ENCODE results near the gene RSPH6A.
"Not testable (repeated sequence)": the region's sequence is repeated elsewhere in the genome, so short reads cannot be mapped to it uniquely, and the experiment has no call there.

RSPH6A gene

DNA sequence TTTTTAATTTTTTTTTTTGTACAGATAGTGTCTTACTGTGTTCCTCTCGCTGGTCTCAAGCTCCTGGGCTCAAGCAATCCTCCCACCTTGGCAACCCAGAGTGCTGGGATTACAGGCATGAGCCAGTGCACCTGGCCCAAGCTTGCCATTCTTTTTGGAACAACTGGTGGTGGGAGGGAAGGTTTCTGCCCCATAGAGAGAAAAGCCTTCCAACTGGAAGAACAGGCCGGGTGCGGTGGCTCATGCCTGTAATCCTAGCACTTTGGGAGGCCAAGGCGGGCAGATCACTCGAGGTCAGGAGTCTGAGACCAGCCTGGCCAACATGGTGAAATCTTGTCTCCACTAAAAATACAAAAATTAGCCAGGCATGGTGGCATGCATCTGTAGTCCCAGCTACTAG is 15.6 kb downstream of the RSPH6A start:
- H3K4me1 Mint-ChIP-seq (ENCODE audit: low read depth); H3K27ac Mint-ChIP-seq; H3K36me3 Mint-ChIP-seq (ENCODE audit: low read depth); H3K4me3 Mint-ChIP-seq; H3K9me3 Mint-ChIP-seq: not testable (repeated sequence)
- peaks cover 23% of the 10 kb centered on the region for H3K27me3 Mint-ChIP-seq

DNA sequence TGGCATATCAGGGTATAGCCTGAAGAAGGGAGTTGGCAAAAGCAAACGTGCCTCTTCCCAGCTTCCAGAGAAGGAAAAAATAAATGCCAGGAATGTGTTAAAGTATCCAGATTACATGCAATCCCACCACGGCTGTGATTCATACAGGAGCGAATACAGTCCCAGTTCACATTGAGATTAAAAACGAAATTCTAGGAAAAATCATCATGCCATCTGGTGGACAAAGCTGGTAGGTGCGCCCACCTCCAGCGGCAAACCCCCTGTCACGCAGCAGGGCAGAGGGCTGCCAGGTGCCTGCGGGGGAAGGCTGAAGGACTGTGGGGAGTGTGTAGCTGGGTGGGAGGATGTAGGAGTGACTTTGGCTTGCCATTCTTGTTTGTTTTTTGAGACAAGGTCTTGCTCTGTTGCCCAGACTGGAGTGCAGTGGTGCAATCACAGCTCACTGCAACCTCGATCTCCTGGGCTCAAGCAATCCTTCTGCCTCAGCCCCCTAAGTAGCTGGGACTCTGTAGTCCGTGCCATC is 16.1 kb downstream of the RSPH6A start:
- H3K9me3 Mint-ChIP-seq: no peaks in the 10 kb centered on the region
- peaks cover 24% of the 10 kb centered on the region for H3K27me3 Mint-ChIP-seq
- no peak overlapping the region for H3K4me3 Mint-ChIP-seq
- no peak overlapping the region for H3K27ac Mint-ChIP-seq
- H3K4me1 Mint-ChIP-seq (ENCODE audit: low read depth): peaks cover 5% of the 10 kb centered on the region
- H3K36me3 Mint-ChIP-seq (ENCODE audit: low read depth): no peaks in the 10 kb centered on the region

DNA sequence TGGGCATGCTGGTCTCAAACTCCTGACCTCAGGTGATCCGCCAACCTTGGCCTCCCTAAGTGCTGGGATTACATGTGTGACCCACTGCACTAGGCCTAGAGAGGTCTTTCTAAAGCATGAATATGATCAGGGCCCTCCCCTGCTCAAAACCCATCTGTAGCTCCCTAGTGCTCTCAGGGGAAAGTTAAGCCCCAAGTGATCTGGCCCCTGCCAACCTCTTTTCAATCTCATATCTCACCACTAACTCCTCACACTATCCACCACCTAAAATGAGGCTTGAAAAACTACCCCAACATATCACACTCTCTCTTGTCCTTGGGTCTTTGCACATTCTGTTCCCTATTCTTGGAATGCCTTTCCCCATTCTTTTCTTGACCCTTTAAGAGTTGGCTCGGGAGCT is 20.5 kb downstream of the RSPH6A start:
- peaks cover 2% of the 10 kb centered on the region for H3K36me3 Mint-ChIP-seq (ENCODE audit: low read depth)

DNA sequence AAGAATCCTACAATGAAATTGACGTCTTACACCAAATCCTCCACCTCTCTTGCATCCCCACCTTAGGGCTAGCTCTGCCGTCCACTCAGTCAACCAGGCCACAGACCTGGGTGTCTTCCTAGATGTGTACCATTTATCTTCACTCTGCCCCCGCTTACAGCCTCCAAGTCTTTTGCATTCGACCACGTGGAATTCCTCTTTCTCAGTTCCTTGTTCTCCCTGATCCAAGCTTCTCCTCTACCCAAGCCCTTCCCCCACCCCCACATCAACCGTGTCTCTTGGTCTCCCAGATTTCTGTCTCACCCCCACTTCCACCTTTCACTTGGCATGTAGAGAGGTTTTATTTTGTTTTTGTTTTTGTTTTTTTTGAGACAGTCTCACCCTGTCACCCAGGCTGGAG is 21.2 kb downstream of the RSPH6A start:
- H3K36me3 Mint-ChIP-seq (ENCODE audit: low read depth): peaks cover 10% of the 10 kb centered on the region

More for the DNA sequence above, 20.5 kb downstream of the RSPH6A start:
- H3K27me3 Mint-ChIP-seq: peaks cover 28% of the 10 kb centered on the region
- no peak overlapping the region for H3K27ac Mint-ChIP-seq
- no peaks in the 10 kb centered on the region for H3K9me3 Mint-ChIP-seq
- H3K4me3 Mint-ChIP-seq: no peak overlapping the region
- peaks cover 38% of the 10 kb centered on the region for H3K4me1 Mint-ChIP-seq (ENCODE audit: low read depth)

DNA sequence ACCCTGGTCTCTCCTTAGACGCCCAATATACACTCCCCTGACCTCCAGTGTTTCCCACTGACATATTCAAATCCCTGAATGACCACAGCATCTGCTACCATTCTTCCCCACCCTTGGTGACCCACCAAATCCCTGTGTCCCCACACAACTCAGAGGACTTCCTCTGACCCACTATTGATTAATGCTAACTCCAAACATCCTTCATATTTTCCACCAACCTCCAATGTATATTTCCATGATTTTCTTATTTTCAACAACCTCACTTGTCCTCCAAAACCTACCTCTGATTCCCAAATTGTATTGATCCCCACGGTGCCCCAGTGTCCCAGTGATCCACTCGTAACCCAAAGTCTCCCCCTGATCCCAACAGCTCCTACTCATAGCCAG is 21.9 kb downstream of the RSPH6A start:
- no peaks in the 10 kb centered on the region for H3K9me3 Mint-ChIP-seq
- peaks cover 24% of the 10 kb centered on the region for H3K27me3 Mint-ChIP-seq
- H3K4me3 Mint-ChIP-seq: peak overlapping the region; percentile 76
- peaks cover 17% of the 10 kb centered on the region for H3K36me3 Mint-ChIP-seq (ENCODE audit: low read depth)
- H3K27ac Mint-ChIP-seq: peak overlapping the region; percentile 81
- peaks cover 33% of the 10 kb centered on the region for H3K4me1 Mint-ChIP-seq (ENCODE audit: low read depth)

More for the DNA sequence above, 21.2 kb downstream of the RSPH6A start:
- Mint-ChIP-seq H3K27ac (no peak overlapping the region), H3K9me3 (no peaks in the 10 kb centered on the region), H3K4me3 (peak overlapping the region; percentile 47), H3K27me3 (peaks cover 27% of the 10 kb centered on the region), H3K4me1 (ENCODE audit: low read depth) (peaks cover 34% of the 10 kb centered on the region)

DNA sequence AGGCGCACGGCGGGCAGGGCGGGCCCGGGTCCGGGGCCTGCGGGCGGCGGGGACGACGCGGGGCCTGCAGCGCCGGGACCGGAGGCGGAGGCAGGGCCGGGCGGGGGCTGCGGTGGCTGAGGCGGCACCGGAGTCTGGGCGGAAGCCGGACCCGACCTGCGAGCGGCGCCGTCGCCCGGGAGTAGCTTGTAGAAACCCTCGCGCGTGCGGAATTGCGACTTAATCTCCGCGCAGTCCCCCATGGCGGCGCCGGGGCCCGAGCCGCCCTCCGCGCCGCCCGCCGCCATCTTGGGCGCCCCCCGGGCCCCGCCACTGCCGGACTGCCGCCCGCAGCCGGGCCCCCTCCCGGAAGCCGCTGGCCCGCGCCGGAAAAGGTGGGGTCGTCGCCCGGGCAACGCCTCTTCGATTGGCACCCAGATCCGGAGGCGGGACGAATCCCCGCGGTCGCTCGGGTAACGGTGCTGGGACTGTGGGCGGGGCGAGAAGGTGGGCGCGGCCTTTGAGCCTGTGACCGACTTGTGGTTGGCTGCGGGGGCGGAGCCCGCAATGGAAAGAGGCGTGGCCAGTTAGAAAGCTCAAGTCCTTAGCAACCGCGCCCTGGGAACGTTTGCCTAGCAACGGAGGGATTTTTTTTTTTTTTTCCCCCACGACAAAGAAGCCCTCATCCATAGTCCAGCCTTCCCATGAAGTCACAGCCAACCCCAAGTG is 22.5 kb downstream of the RSPH6A start, which contains the start of gene DMWD:
DMWD (minus strand) TSS at position 376 of the 708 bp plus-strand sequence; CDS start at position 287, 89 bp downstream.
- Mint-ChIP-seq H3K27me3 (peaks cover 20% of the 10 kb centered on the region), H3K27ac (peak within 1 kb of the TSS; percentile 81), H3K36me3 (ENCODE audit: low read depth) (peaks cover 22% of the 10 kb centered on the region), H3K4me1 (ENCODE audit: low read depth) (peaks cover 33% of the 10 kb centered on the region), H3K9me3 (no peaks in the 10 kb centered on the region), H3K4me3 (peak within 1 kb of the TSS; percentile 92)

DNA sequence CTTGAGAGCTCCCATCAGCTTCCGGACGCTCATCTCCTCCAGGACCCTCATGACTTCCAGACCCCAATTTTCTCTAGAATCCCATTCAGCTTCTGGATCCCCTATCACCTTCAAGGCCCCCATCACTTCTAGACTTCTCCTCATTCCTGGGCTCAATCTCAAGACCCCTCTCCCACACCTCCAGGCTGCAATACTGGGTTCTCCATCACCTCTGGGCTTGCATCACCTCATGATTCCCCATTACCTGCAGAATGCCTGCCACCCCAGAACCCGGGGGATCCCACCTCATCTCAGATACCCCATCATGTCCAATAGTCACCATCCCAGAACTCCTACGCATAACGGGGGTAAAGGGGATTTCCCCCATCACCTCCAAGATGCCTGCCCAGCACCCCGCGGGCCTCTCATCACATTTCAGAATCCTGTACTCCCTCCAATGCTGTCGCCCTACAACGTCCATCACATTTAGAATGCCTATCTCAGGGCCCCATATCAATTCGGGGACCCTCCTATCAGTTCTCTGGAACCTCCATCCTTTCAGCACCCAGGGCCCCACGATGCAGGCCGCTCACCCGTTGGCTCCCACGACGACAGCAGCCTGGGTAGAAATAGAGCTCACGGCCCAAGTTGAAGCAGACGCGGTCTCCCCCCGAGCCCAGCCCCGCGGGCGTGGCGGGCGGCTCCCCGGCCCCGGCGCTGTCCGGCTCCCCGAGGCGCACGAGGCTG is 23.2 kb downstream of the RSPH6A start:
- Mint-ChIP-seq H3K27me3 (peaks cover 19% of the 10 kb centered on the region), H3K4me3 (peak overlapping the region; percentile 92), H3K27ac (peak overlapping the region; percentile 60), H3K36me3 (ENCODE audit: low read depth) (peaks cover 29% of the 10 kb centered on the region), H3K4me1 (ENCODE audit: low read depth) (peaks cover 33% of the 10 kb centered on the region), H3K9me3 (no peaks in the 10 kb centered on the region)

DNA sequence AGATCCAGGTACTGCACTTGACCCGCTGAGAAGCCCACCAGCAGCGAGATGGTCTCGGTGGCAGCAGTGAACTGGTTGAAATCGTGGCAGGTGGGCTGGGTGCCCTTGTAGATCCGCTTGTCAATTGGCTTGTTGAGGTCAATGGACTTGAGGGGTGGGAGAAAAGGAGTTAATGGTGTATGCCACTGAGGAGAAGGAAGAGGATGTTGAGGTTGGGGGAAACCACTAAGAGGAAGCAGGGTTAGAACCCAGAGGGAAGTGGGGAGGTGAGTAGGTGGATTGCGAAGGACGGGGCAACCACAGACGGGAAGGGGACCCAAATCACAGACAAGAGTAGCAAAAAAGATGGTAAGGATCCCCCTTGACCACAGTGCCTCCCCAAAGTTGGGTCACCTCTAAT is 24.2 kb downstream of the RSPH6A start:
- Mint-ChIP-seq H3K27ac (peak overlapping the region; percentile 59), H3K4me1 (ENCODE audit: low read depth) (peaks cover 33% of the 10 kb centered on the region), H3K27me3 (peaks cover 19% of the 10 kb centered on the region), H3K4me3 (peak overlapping the region; percentile 92), H3K9me3 (no peaks in the 10 kb centered on the region), H3K36me3 (ENCODE audit: low read depth) (peaks cover 38% of the 10 kb centered on the region)

DNA sequence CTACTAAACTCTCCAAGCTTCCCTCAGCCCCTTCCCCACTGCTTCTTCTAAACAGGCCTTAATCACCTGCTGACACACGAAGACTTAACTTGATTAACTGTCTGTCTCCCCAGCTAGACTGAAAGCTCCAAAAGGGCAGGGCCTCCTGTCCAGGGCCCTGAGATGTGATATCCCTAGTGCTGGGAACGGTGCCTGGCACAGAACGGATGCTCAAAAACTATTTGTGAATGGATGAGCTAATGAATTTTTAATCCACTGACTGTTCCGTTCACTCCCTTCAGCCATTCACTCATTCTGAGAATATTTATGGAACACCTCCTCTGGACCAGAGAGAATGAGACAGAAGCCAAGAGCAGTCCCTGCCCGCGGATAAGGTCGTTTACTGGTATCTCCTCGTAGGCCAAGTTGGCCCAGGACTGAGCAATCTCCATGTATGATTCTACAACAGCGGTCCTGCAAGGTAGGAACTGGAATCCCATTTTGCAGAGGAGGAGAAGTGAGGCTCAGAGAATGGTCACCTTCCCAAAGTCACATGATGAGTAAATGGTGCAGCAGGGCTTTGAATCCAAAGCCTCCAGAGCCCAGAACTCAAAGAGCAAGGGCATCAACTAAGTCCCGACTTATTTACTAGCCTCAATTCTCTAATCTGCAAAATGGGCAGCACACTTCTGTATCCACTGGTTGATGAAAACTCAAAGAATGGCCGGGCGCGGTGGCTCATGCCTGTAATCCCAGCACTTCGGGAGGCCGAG is 25.9 kb downstream of the RSPH6A start:
- H3K36me3 Mint-ChIP-seq (ENCODE audit: low read depth): peaks cover 42% of the 10 kb centered on the region

DNA sequence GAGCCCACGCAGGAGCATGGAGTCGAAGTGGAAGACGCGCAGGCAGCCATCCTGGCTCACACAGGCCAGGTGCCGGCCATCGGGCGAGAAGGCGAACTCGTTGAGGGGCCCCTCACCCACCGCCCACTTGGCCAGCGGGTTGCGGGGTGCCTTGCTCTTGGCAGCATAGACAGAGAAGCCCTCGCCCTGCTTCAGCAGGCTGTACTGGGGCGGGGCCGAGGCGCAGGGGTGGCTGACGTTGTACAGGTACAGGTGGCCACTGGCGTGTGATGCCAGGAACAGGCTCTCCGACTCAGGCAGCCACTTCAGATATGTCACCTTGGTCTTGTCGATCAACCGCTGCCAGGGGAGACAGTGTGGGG is 28.6 kb downstream of the RSPH6A start:
- Mint-ChIP-seq H3K36me3 (ENCODE audit: low read depth) (peaks cover 42% of the 10 kb centered on the region), H3K27me3 (peaks cover 5% of the 10 kb centered on the region), H3K27ac (no peak overlapping the region), H3K4me3 (no peak overlapping the region), H3K4me1 (ENCODE audit: low read depth) (peaks cover 13% of the 10 kb centered on the region), H3K9me3 (no peaks in the 10 kb centered on the region)

More for the DNA sequence above, 25.9 kb downstream of the RSPH6A start:
- H3K4me3 Mint-ChIP-seq: no peak overlapping the region
- peaks cover 9% of the 10 kb centered on the region for H3K27me3 Mint-ChIP-seq
- peaks cover 33% of the 10 kb centered on the region for H3K4me1 Mint-ChIP-seq (ENCODE audit: low read depth)
- H3K27ac Mint-ChIP-seq: no peak overlapping the region
- H3K9me3 Mint-ChIP-seq: no peaks in the 10 kb centered on the region

DNA sequence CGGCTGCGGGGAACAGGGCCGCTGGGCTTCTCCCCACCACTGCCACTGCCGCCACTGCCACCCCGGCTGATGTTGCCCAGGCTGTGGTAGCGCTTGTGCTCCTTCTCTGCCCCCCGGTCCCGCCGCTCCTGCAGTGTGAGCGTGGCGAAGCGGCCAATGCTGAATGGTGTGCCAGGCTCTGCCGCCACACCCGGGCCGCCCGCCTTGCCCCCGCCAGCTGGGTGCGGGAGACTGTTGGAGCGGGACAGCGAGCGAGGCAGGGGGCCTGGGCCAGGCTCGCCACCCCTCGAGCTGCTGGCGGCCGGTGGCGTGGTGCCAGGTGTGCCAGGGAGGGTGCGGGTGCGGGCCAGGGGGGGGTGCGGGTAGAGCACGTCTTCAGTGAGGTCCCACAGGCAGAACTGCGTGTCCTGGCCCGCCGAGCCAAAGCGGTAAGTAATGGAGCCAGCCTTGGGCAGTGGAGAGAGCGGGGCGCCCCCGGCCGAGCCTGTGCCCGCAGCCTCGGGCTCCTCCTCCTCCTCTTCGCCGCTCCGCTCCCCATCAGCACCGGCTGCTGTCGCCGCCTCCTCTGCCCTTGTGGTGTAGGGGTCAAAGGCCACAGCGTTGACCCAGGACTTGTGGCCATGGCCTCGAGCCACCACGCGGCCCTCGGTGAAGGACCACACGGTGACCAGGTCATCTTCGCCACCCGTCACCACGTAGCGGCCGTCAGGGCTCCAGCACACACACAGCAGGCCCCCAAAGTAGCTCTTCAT is 29.2 kb downstream of the RSPH6A start:
- Mint-ChIP-seq H3K27me3 (peaks cover 7% of the 10 kb centered on the region), H3K27ac (no peak overlapping the region), H3K4me1 (ENCODE audit: low read depth) (peaks cover 7% of the 10 kb centered on the region), H3K4me3 (no peak overlapping the region), H3K9me3 (no peaks in the 10 kb centered on the region), H3K36me3 (ENCODE audit: low read depth) (peaks cover 42% of the 10 kb centered on the region)

DNA sequence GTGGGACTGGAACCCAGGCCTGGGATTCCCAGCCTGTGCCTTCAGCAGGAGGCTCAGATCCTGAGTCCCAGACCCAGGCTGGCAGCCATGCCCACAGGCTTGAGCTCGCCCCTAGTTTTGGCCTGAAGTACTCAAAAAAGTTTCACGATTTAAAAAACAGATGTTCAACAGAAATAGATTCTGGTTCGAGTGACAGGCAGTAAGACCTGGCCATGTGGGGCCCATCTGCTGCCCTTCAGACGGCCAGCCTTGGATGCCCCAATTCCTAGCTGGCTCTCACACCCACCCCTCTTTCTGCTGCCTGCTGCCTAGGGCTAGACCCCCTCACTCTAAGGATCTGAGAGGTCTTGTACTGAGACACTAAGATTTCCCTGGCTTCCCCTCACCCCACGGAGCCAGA is 30.0 kb downstream of the RSPH6A start:
- Mint-ChIP-seq H3K9me3 (no peaks in the 10 kb centered on the region), H3K36me3 (ENCODE audit: low read depth) (peaks cover 42% of the 10 kb centered on the region), H3K27me3 (peaks cover 10% of the 10 kb centered on the region), H3K27ac (no peak overlapping the region), H3K4me1 (ENCODE audit: low read depth) (peaks cover under 1% of the 10 kb centered on the region), H3K4me3 (no peak overlapping the region)

DNA sequence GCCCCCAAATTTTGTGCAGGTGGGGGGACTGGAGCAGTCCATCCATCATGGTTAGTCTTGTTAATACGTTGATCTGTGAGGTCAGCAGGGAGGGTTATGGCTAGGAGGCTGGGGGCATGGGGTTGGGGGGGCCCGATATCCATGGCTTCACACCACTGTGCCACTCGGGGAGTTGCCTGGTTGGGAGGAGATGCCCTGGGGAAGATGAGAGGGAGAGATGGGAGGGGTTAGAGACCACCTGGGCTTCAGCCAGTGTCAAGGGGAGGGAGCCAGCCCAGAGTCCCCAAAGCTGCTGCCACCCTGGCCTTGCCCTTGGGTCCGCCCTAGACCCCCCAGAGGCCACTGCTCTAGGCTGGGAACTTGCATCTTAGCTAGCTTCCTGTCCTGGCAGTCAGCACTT is 31.0 kb downstream of the RSPH6A start:
- Mint-ChIP-seq H3K36me3 (ENCODE audit: low read depth) (peaks cover 37% of the 10 kb centered on the region), H3K9me3 (no peaks in the 10 kb centered on the region), H3K27me3 (peaks cover 13% of the 10 kb centered on the region), H3K27ac (no peak overlapping the region), H3K4me1 (ENCODE audit: low read depth) (peaks cover 11% of the 10 kb centered on the region), H3K4me3 (no peak overlapping the region)
